Psoas muscle (tissue), 8 donors: ENCODE data around the gene NCS1. TPM values are rescaled to one million over a fixed set of nuclear protein-coding genes. Genes with fewer than 3 reads are reported as not detected.

Experiments
- ATAC-seq, 4 donors: fragments of 200-7000 bp; cut with Tn5 transposase; one replicate each; pipeline ENCODE4 v1.9.1; 2020; ENCODE audit warnings: moderate library complexity in 3 of 4, mild to moderate bottlenecking in 2 of 4
- DNase-seq, 2 donors: peaks; one replicate each; pipeline ENCODE4 v3.0.0-alpha.2; 2020
- H3K27ac ChIP-seq: fragments of 200-600 bp; one replicate; pipeline ENCODE4 v1.8.0; 2022
- H3K27me3 ChIP-seq, 3 donors: fragments of 200-600 bp in 1 of 3; one replicate each; pipeline versions ENCODE4 v1.6.1 to v1.8.0; 2013 to 2022; ENCODE audit warnings: low read length in 2 of 3, mild to moderate bottlenecking in 2 of 3, moderate library complexity in 1 of 3; ENCODE audit not compliant: insufficient read depth in 3 of 3
- H3K36me3 ChIP-seq, 2 donors: fragments of 200-600 bp in 1 of 2; one replicate each; pipeline versions ENCODE4 v1.6.1 to v1.8.0; 2013 to 2022; ENCODE audit warnings: low read depth in 1 of 2, mild to moderate bottlenecking in 1 of 2, moderate library complexity in 1 of 2; ENCODE audit not compliant: insufficient read depth in 1 of 2
- H3K4me1 ChIP-seq: fragments of 200-600 bp; one replicate; pipeline ENCODE4 v1.8.0; 2022
- H3K4me3 ChIP-seq: fragments of 200-600 bp; one replicate; pipeline ENCODE4 v1.8.0; 2022; ENCODE audit warnings: mild to moderate bottlenecking
- H3K9me3 ChIP-seq: fragments of 200-600 bp; one replicate; pipeline ENCODE4 v1.8.0; 2022
- WGBS, 3 donors: extraction: QIAGEN DNeasy Blood & Tissue Kit; methylation state at CpG; one replicate each; pipeline versions ENCODE4 v1.1.6 to v1.1.7; 2013; 5-methylcytosine and 5-hydroxymethylcytosine counted together
- intact Hi-C, 2 donors: fragments of 100-400 bp; cut with DNase I; formaldehyde crosslinking; loops; one replicate each; pipeline versions ENCODE4 v1.11.0 to v1.14.2; 2022
- polyA plus RNA-seq, 3 donors: library from polyadenylated mRNA; stranded (reverse); fragments of 200-250 nt; gene quantifications; one replicate each; pipeline ENCODE4 v1.2.3, GENCODE V29; 2013
- total RNA-seq, 4 donors: library from RNA; stranded (reverse); fragmentation: NEBNext Ultra II Directional in 2 of 4; extraction: Animal tissue kit (Norgen Biotek cat#: 25700) in 2 of 4; gene quantifications; one replicate each; pipeline versions ENCODE4 v1.2.1 to v1.2.4, GENCODE V29; 2021 to 2023
- TF ChIP-seq, protein P1 (sequence below): fragments of 200-600 bp; IDR thresholded peaks from one replicate; pipeline ENCODE4 v1.8.0; 2022; ENCODE audit warnings: antibody characterized with exemption
- donor health status: healthy with polysubstance abuse.
- donor health status: DM: no; HTN: no; CAD: no; lungs with moderate emphysema.
- donor health status: Bipolar disorder and iron deficiency.
- donor health status: healthy.
- donor health status: DM: yes; HTN: yes; CAD: no.
- donor health status: DM: no; HTN: no; CAD: no.
- donor health status: DM: no; HTN: no; CAD: no.
- donor health status: DM: yes; HTN: yes; CAD: no.

Gene NCS1
- total and polyA plus RNA-seq, 7 donors = 2.9 to 7.5 (median 3.8) TPM

DNA sequence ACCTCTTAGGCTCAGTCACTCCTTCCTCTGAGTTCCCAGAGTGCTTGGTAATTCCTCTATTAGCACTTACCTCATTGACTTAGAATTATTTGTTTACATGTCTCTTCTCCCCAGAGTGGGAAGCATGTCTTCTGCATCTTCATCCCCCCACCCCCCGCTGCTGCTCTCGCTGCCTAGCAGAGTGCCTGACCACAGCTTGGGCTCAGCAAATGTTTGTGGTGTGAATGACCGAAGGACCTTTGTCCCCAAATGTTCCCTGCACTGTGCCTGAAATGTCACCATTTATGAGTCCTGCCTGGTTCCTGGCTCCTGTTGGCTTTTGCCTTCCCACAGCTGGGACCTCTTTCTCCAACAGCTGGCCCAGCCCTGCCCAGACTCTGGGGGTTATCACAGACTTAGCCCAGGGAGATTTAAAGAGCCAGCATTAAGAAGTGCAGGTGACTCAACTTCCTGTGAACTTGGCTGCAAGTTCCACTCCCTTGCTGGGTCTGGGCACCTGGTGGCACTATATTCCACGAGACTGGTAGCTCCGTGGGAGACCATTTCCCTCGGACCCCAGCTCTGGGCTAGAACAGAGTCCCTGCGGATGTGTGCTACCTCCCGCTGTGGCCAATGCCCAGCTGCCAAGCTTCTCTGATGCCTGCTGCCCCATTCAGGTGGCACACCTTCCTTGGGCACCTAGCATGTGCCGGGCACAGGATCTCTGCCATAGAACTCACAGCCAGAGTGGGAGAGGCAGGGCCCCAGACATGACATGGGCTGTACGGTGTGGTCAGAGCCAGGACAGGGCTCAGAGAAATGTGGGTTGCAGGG, 91.6 kb downstream of the NCS1 start:
- 34 to 48% (median 37%) methylated on average over 10 of the region's 10 CpGs for WGBS, 3 donors
- TF ChIP-seq, protein P1, sequence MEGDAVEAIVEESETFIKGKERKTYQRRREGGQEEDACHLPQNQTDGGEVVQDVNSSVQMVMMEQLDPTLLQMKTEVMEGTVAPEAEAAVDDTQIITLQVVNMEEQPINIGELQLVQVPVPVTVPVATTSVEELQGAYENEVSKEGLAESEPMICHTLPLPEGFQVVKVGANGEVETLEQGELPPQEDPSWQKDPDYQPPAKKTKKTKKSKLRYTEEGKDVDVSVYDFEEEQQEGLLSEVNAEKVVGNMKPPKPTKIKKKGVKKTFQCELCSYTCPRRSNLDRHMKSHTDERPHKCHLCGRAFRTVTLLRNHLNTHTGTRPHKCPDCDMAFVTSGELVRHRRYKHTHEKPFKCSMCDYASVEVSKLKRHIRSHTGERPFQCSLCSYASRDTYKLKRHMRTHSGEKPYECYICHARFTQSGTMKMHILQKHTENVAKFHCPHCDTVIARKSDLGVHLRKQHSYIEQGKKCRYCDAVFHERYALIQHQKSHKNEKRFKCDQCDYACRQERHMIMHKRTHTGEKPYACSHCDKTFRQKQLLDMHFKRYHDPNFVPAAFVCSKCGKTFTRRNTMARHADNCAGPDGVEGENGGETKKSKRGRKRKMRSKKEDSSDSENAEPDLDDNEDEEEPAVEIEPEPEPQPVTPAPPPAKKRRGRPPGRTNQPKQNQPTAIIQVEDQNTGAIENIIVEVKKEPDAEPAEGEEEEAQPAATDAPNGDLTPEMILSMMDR = no peak
- Histone ChIP-seq H3K27me3 (peaks cover 0 to 82% (median 21%) of the 10 kb centered on the region in 3 donors), H3K4me3 (no peak overlapping the region), H3K9me3 (no peaks in the 10 kb centered on the region), H3K27ac (no peak overlapping the region), H3K36me3 (no peaks in the 10 kb centered on the region), H3K4me1 (peaks cover 4% of the 10 kb centered on the region)
- DNase-seq = peak in 1 of 2 donors; percentile 78
- intact Hi-C loops = no loop called here
- peak in 3 of 4 donors; percentile 16 to 55 (median 45) for ATAC-seq

DNA sequence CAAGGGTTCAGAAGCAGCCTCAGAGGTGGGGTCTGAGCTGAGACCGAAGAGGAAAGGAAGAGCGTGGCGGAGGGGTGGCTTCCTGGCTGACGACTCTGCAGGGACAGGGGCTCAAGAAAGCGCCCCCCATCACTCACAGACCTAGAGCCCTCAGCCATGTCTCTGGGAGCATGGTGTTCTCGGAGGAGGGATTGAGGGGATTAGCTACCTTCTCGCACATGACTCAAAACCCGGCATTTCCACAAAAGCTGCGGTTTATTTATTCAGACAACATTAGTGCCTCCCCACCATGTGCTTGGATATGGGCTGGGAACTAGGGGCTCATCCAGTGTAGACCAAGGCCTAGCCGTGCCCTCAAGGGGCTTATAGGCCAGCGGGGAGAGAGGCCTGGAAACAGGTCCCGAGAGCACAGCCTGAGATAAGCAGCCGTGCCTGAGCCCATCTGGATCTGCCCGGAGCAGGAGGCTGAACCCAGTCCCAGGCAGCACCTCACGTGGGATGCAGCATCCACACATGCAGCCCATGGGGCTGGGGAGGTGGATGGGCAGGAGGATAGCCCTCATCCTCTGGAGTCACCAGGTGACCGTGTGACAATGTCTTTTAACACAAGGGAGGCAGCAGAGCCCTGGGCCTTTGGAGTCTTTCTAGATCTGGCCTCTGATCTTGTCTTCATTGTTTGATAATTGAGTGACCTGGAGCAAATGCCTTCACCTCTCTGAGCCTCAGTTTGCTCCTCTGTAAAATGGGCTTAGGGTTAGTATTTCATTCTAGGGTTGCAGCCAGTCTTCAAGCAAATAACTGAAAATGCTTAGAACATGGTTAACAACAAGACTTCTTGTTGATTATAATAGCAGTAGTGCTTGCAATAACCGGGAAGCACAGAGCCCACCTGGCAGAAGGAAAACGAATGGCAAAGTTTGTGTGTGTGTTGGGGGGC, 92.5 kb downstream of the NCS1 start:
- Histone ChIP-seq H3K4me3 (no peak overlapping the region), H3K4me1 (peaks cover 4% of the 10 kb centered on the region), H3K27me3 (peaks cover 0 to 88% (median 21%) of the 10 kb centered on the region in 3 donors), H3K27ac (no peak overlapping the region), H3K36me3 (no peaks in the 10 kb centered on the region), H3K9me3 (no peaks in the 10 kb centered on the region)
- ATAC-seq = no peak
- TF ChIP-seq, protein P1 = no peak
- no peak for DNase-seq
- 40 to 60% (median 47%) methylated on average over 18 of the region's 18 CpGs for WGBS, 3 donors
- intact Hi-C loops = no loop called here

DNA sequence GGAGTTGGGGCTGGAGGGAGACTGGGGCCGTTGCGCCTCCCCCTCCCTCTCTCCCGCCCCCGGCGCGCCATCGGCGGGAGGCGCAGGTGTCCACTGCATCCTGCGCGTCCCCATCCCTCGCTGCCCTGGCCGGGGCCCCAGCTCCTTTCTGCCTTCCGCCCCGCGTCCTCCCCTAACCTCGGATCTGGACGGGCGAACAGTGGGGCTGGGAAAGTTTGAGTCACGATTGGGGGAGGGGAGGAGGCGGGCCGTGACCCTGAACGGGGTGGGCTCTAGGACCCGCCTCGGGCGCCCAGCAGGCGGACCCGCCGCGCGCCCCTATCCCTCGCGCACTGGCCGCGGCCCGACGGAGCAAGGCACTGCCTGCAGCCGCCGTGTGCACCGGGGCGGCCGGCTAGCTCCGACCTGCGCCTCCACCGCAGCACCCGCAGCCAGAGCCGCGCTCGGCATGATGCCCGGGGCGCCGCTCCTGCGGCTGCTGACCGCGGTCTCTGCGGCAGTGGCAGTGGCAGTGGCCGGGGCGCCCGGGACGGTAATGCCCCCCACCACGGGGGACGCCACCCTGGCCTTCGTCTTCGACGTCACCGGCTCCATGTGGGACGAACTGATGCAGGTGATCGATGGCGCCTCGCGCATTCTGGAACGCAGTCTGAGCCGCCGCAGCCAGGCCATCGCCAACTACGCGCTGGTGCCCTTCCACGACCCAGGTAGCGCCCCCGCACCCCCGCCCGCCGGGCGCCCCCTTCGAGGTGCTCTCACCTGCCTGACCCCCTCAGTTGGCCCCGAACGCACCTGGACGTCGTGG, 93.4 kb downstream of the NCS1 start, which contains the start of gene HMCN2:
HMCN2 (plus strand) TSS at position 330 of the 805 bp plus-strand sequence; CDS start at position 449, 119 bp downstream.
- peak; percentile 46 to 65 (median 56) for ATAC-seq
- intact Hi-C loops = no loop called here

More for the DNA sequence above, 93.4 kb downstream of the NCS1 start, which contains the start of gene HMCN2:
- peak; percentile 68 to 86 for DNase-seq
- peaks cover 4% of the 10 kb centered on the region for H3K4me1 ChIP-seq
- peak within 1 kb of the TSS; percentile 56 for H3K4me3 ChIP-seq
- TF ChIP-seq, protein P1 = no peak
- H3K27me3 ChIP-seq = peaks cover 0 to 89% (median 22%) of the 10 kb centered on the region in 3 donors
- no peaks in the 10 kb centered on the region for H3K36me3 ChIP-seq
- H3K27ac ChIP-seq = no peak within 1 kb of the TSS
- 0 to 2% (median 2%) methylated on average over 51 to 86 of the region's 89 CpGs for WGBS, 3 donors
- no peaks in the 10 kb centered on the region for H3K9me3 ChIP-seq
